KOPT-K1 (cell line): Measurements from ENCODE around the gene CLCN6.

ENCODE experiments used
- H3K27ac ChIP-seq: fragments of 200-600 bp; sonication (generic); 2 replicates; pipeline ENCODE4 v1.5.1; 2016; ENCODE audit warnings: antibody characterized with exemption, mild to moderate bottlenecking, low read depth, low read length; ENCODE audit not compliant: poor library complexity, severe bottlenecking
- H3K36me3 ChIP-seq: fragments of 200-600 bp; sonication (generic); 2 replicates; pipeline ENCODE4 v1.5.1; 2017; ENCODE audit warnings: antibody characterized with exemption, mild to moderate bottlenecking, low read length, moderate library complexity; ENCODE audit not compliant: insufficient read depth
- H3K9me3 ChIP-seq: fragments of 200-600 bp; sonication (generic); 2 replicates; pipeline ENCODE4 v1.5.1; 2017; ENCODE audit warnings: antibody characterized with exemption, low read length, mild to moderate bottlenecking; ENCODE audit not compliant: insufficient read depth, poor library complexity, severe bottlenecking

Gene CLCN6

GRCh38 chr1:11860587-11860986, 54.6 kb downstream of the CLCN6 start:
- H3K36me3 ChIP-seq: no peaks in the 10 kb centered on the region
- no peak overlapping the region for H3K27ac ChIP-seq
- H3K9me3 ChIP-seq: no peaks in the 10 kb centered on the region

GRCh38 chr1:11862890-11863289, 56.9 kb downstream of the CLCN6 start:
- Histone ChIP-seq H3K27ac (no peak overlapping the region), H3K36me3 (no peaks in the 10 kb centered on the region), H3K9me3 (no peaks in the 10 kb centered on the region)

- Histone ChIP-seq H3K36me3 (no peaks in the 10 kb centered on the region), H3K27ac (no peak overlapping the region)
Measured at GRCh38 chr1:11868331-11868980, 62.5 kb downstream of the CLCN6 start.

GRCh38 chr1:11869104-11869503, 63.1 kb downstream of the CLCN6 start:
- Histone ChIP-seq H3K27ac (no peak overlapping the region), H3K9me3 (no peaks in the 10 kb centered on the region), H3K36me3 (no peaks in the 10 kb centered on the region)

More at GRCh38 chr1:11868331-11868980, 62.5 kb downstream of the CLCN6 start:
- no peaks in the 10 kb centered on the region for H3K9me3 ChIP-seq

GRCh38 chr1:11869650-11870207, 63.7 kb downstream of the CLCN6 start:
- Histone ChIP-seq H3K36me3 (no peaks in the 10 kb centered on the region), H3K27ac (no peak overlapping the region), H3K9me3 (no peaks in the 10 kb centered on the region)

- Histone ChIP-seq H3K36me3 (no peaks in the 10 kb centered on the region), H3K27ac (no peak overlapping the region), H3K9me3 (no peaks in the 10 kb centered on the region)
Measured at GRCh38 chr1:11872545-11872944, 66.6 kb downstream of the CLCN6 start.

- Histone ChIP-seq H3K36me3 (no peaks in the 10 kb centered on the region), H3K9me3 (no peaks in the 10 kb centered on the region), H3K27ac (no peak overlapping the region)
Measured at GRCh38 chr1:11873395-11874257, 67.6 kb downstream of the CLCN6 start.

GRCh38 chr1:11874258-11874562, 68.2 kb downstream of the CLCN6 start:
- no peak overlapping the region for H3K27ac ChIP-seq
- no peaks in the 10 kb centered on the region for H3K36me3 ChIP-seq
- H3K9me3 ChIP-seq: no peaks in the 10 kb centered on the region

GRCh38 chr1:11874624-11875023, 68.6 kb downstream of the CLCN6 start:
- Histone ChIP-seq H3K9me3 (no peaks in the 10 kb centered on the region), H3K27ac (no peak overlapping the region), H3K36me3 (no peaks in the 10 kb centered on the region)

- Histone ChIP-seq H3K27ac (no peak overlapping the region), H3K9me3 (no peaks in the 10 kb centered on the region)
Measured at GRCh38 chr1:11875094-11875493, 69.1 kb downstream of the CLCN6 start.

GRCh38 chr1:11877074-11877473, 71.1 kb downstream of the CLCN6 start:
- Histone ChIP-seq H3K27ac (no peak overlapping the region), H3K36me3 (no peaks in the 10 kb centered on the region), H3K9me3 (no peaks in the 10 kb centered on the region)

More at GRCh38 chr1:11875094-11875493, 69.1 kb downstream of the CLCN6 start:
- H3K36me3 ChIP-seq: no peaks in the 10 kb centered on the region

GRCh38 chr1:11878081-11878890, 72.3 kb downstream of the CLCN6 start:
- H3K9me3 ChIP-seq: no peaks in the 10 kb centered on the region
- H3K27ac ChIP-seq: no peak overlapping the region
- H3K36me3 ChIP-seq: no peaks in the 10 kb centered on the region

- H3K27ac ChIP-seq: no peak overlapping the region
- H3K36me3 ChIP-seq: no peaks in the 10 kb centered on the region
- no peaks in the 10 kb centered on the region for H3K9me3 ChIP-seq
Measured at GRCh38 chr1:11878891-11879190, 72.8 kb downstream of the CLCN6 start.

GRCh38 chr1:11879311-11880180, 73.6 kb downstream of the CLCN6 start:
- H3K27ac ChIP-seq: no peak overlapping the region
- no peaks in the 10 kb centered on the region for H3K36me3 ChIP-seq
- H3K9me3 ChIP-seq: no peaks in the 10 kb centered on the region
